IgD-negative memory B cell (primary cell): Measurements from ENCODE around the gene RCAN1. TPM values are rescaled to one million over a fixed set of nuclear protein-coding genes. Genes with fewer than 3 reads are reported as not detected.
A peak's percentile ranks its signal among the peaks of the same experiment; 100 is the strongest.
"Not testable (repeated sequence)": the region's sequence is repeated elsewhere in the genome, so short reads cannot be mapped to it uniquely, and the experiment has no call there.

Experiments used
- H3K27ac Mint-ChIP-seq, 3 donors: one replicate each; pipeline ENCODE4 v1.8.0; 2020 to 2022; ENCODE audit warnings: mild to moderate bottlenecking in 3 of 3, mixed read lengths in 3 of 3, moderate library complexity in 1 of 3
- H3K27me3 Mint-ChIP-seq: one replicate; pipeline ENCODE4 v1.8.0; 2021; ENCODE audit warnings: mixed read lengths
- H3K36me3 Mint-ChIP-seq: one replicate; pipeline ENCODE4 v1.8.0; 2020; ENCODE audit warnings: mild to moderate bottlenecking, mixed read lengths
- H3K4me1 Mint-ChIP-seq, 3 donors: one replicate each; pipeline ENCODE4 v1.8.0; 2020 to 2022; ENCODE audit warnings: mixed read lengths in 3 of 3, mild to moderate bottlenecking in 1 of 3
- H3K4me3 Mint-ChIP-seq, 4 donors: one replicate each; pipeline ENCODE4 v1.8.0; 2020 to 2022; ENCODE audit warnings: mild to moderate bottlenecking in 4 of 4, mixed read lengths in 4 of 4, moderate library complexity in 3 of 4
- H3K9me3 Mint-ChIP-seq, 3 donors: one replicate each; pipeline ENCODE4 v1.8.0; 2020 to 2021; ENCODE audit warnings: mixed read lengths in 3 of 3, mild to moderate bottlenecking in 1 of 3
- polyA plus RNA-seq: library from polyadenylated mRNA; unstranded; fragments of 300-500 nt; fragmentation: Illumina TruSeq; gene quantifications from one replicate; pipeline ENCODE4 v1.2.3, GENCODE V29; 2021

Gene RCAN1
- polyA plus RNA-seq, 1 donor from 2014 or later = 6.3 TPM

GRCh38 chr21:34576041-34576511 is 38.8 kb downstream of the RCAN1 start:
- Mint-ChIP-seq H3K27ac (no peak overlapping the region), H3K9me3 (peaks cover 2 to 12% (median 5%) of the 10 kb centered on the region in 3 donors), H3K36me3 (peaks cover 2% of the 10 kb centered on the region), H3K4me3 (no peak overlapping the region), H3K4me1 (peaks cover 0 to 1% (median 1%) of the 10 kb centered on the region in 3 donors), H3K27me3 (no peaks in the 10 kb centered on the region)

GRCh38 chr21:34574601-34575529 is 40.0 kb downstream of the RCAN1 start:
- Mint-ChIP-seq H3K4me3 (no peak overlapping the region), H3K27ac (no peak overlapping the region), H3K9me3 (peaks cover 2 to 12% (median 5%) of the 10 kb centered on the region in 3 donors), H3K4me1 (peaks cover 0 to 1% (median 1%) of the 10 kb centered on the region in 3 donors), H3K36me3 (peaks cover 2% of the 10 kb centered on the region), H3K27me3 (no peaks in the 10 kb centered on the region)

GRCh38 chr21:34571994-34572393 is 42.9 kb downstream of the RCAN1 start:
- Mint-ChIP-seq H3K27me3 (no peaks in the 10 kb centered on the region), H3K9me3 (peaks cover 5 to 16% (median 6%) of the 10 kb centered on the region in 3 donors), H3K4me1 (peaks cover 5 to 9% (median 8%) of the 10 kb centered on the region in 3 donors), H3K4me3 (no peak overlapping the region), H3K36me3 (peaks cover 11% of the 10 kb centered on the region), H3K27ac (no peak overlapping the region)

GRCh38 chr21:34570313-34570712 is 44.6 kb downstream of the RCAN1 start:
- Mint-ChIP-seq H3K4me1 (peaks cover 5 to 11% (median 8%) of the 10 kb centered on the region in 3 donors), H3K27ac (no peak overlapping the region), H3K4me3 (no peak overlapping the region), H3K9me3 (peaks cover 5 to 16% (median 6%) of the 10 kb centered on the region in 3 donors), H3K36me3 (peaks cover 10% of the 10 kb centered on the region), H3K27me3 (no peaks in the 10 kb centered on the region)

- H3K4me1 Mint-ChIP-seq = peaks cover 10 to 15% (median 12%) of the 10 kb centered on the region in 3 donors
- H3K27ac Mint-ChIP-seq = no peak overlapping the region
- H3K36me3 Mint-ChIP-seq = peaks cover 10% of the 10 kb centered on the region
- peaks cover 5 to 16% (median 6%) of the 10 kb centered on the region in 3 donors for H3K9me3 Mint-ChIP-seq
- H3K27me3 Mint-ChIP-seq = no peaks in the 10 kb centered on the region
- no peak overlapping the region for H3K4me3 Mint-ChIP-seq
Measured at GRCh38 chr21:34569381-34569979, 45.4 kb downstream of the RCAN1 start.

GRCh38 chr21:34568801-34569200 is 46.1 kb downstream of the RCAN1 start:
- peaks cover 5 to 16% (median 8%) of the 10 kb centered on the region in 3 donors for H3K9me3 Mint-ChIP-seq
- H3K27me3 Mint-ChIP-seq, H3K36me3 Mint-ChIP-seq, H3K4me3 Mint-ChIP-seq: not testable (repeated sequence)
- H3K27ac Mint-ChIP-seq = peak overlapping the region in 1 of 3 donors; percentile 67
- peaks cover 10 to 20% (median 12%) of the 10 kb centered on the region in 3 donors for H3K4me1 Mint-ChIP-seq

GRCh38 chr21:34567604-34568155 is 47.2 kb downstream of the RCAN1 start:
- peaks cover 2 to 14% (median 8%) of the 10 kb centered on the region in 3 donors for H3K9me3 Mint-ChIP-seq
- no peak overlapping the region for H3K27ac Mint-ChIP-seq
- no peak overlapping the region for H3K4me3 Mint-ChIP-seq
- no peaks in the 10 kb centered on the region for H3K27me3 Mint-ChIP-seq
- H3K36me3 Mint-ChIP-seq = peaks cover 10% of the 10 kb centered on the region
- peaks cover 10 to 20% (median 12%) of the 10 kb centered on the region in 3 donors for H3K4me1 Mint-ChIP-seq

- H3K4me3 Mint-ChIP-seq = peak overlapping the region in 1 of 4 donors; percentile 20
- H3K4me1 Mint-ChIP-seq = peaks cover 10 to 20% (median 12%) of the 10 kb centered on the region in 3 donors
- peaks cover 0 to 11% (median 6%) of the 10 kb centered on the region in 3 donors for H3K9me3 Mint-ChIP-seq
- peaks cover 10% of the 10 kb centered on the region for H3K36me3 Mint-ChIP-seq
- no peaks in the 10 kb centered on the region for H3K27me3 Mint-ChIP-seq
- peak overlapping the region in 2 of 3 donors; percentile 58 to 60 for H3K27ac Mint-ChIP-seq
Measured at GRCh38 chr21:34565238-34565637, 49.7 kb downstream of the RCAN1 start.

GRCh38 chr21:34563370-34563769 is 51.5 kb downstream of the RCAN1 start:
- H3K4me3 Mint-ChIP-seq, H3K27ac Mint-ChIP-seq, H3K36me3 Mint-ChIP-seq, H3K9me3 Mint-ChIP-seq, H3K27me3 Mint-ChIP-seq: not testable (repeated sequence)
- H3K4me1 Mint-ChIP-seq = peaks cover 4 to 17% (median 8%) of the 10 kb centered on the region in 3 donors

- peaks cover 0 to 6% (median 2%) of the 10 kb centered on the region in 3 donors for H3K9me3 Mint-ChIP-seq
- peaks cover 4 to 12% (median 4%) of the 10 kb centered on the region in 3 donors for H3K4me1 Mint-ChIP-seq
- H3K4me3 Mint-ChIP-seq = no peak overlapping the region
- H3K27me3 Mint-ChIP-seq = no peaks in the 10 kb centered on the region
- peaks cover 1% of the 10 kb centered on the region for H3K36me3 Mint-ChIP-seq
- H3K27ac Mint-ChIP-seq = no peak overlapping the region
Measured at GRCh38 chr21:34561806-34562205, 53.1 kb downstream of the RCAN1 start.

GRCh38 chr21:34560609-34561008 is 54.3 kb downstream of the RCAN1 start:
- H3K4me1 Mint-ChIP-seq = peaks cover 4 to 11% (median 4%) of the 10 kb centered on the region in 3 donors
- H3K4me3 Mint-ChIP-seq = no peak overlapping the region
- H3K27me3 Mint-ChIP-seq = no peaks in the 10 kb centered on the region
- H3K9me3 Mint-ChIP-seq = peaks cover 0 to 6% (median 2%) of the 10 kb centered on the region in 3 donors
- H3K27ac Mint-ChIP-seq = no peak overlapping the region
- no peaks in the 10 kb centered on the region for H3K36me3 Mint-ChIP-seq

GRCh38 chr21:34560021-34560420 is 54.9 kb downstream of the RCAN1 start:
- no peak overlapping the region for H3K27ac Mint-ChIP-seq
- H3K4me1 Mint-ChIP-seq = peaks cover 2 to 7% (median 3%) of the 10 kb centered on the region in 3 donors
- H3K9me3 Mint-ChIP-seq = peaks cover 2 to 6% (median 2%) of the 10 kb centered on the region in 3 donors
- H3K36me3 Mint-ChIP-seq = peaks cover under 1% of the 10 kb centered on the region
- no peak overlapping the region for H3K4me3 Mint-ChIP-seq
- H3K27me3 Mint-ChIP-seq = no peaks in the 10 kb centered on the region

GRCh38 chr21:34559089-34559631 is 55.8 kb downstream of the RCAN1 start:
- H3K4me1 Mint-ChIP-seq = peaks cover 0 to 2% (median 0%) of the 10 kb centered on the region in 3 donors
- no peak overlapping the region for H3K4me3 Mint-ChIP-seq
- no peak overlapping the region for H3K27ac Mint-ChIP-seq
- H3K36me3 Mint-ChIP-seq = peaks cover 6% of the 10 kb centered on the region
- H3K9me3 Mint-ChIP-seq = peaks cover 2 to 4% (median 3%) of the 10 kb centered on the region in 3 donors
- no peaks in the 10 kb centered on the region for H3K27me3 Mint-ChIP-seq

- Mint-ChIP-seq H3K36me3 (peaks cover 6% of the 10 kb centered on the region), H3K4me1 (no peaks in the 10 kb centered on the region), H3K4me3 (no peak overlapping the region), H3K27me3 (no peaks in the 10 kb centered on the region), H3K27ac (no peak overlapping the region), H3K9me3 (peaks cover 0 to 2% (median 2%) of the 10 kb centered on the region in 3 donors)
Measured at GRCh38 chr21:34558166-34558565, 56.7 kb downstream of the RCAN1 start.
